ENCODE measurements around the gene JKAMP. TPM values are rescaled to one million over a fixed set of nuclear protein-coding genes. Genes with fewer than 3 reads are reported as not detected.
"Not testable (repeated sequence)": the region's sequence is repeated elsewhere in the genome, so short reads cannot be mapped to it uniquely, and the experiment has no call there.

Gene JKAMP, protein sequence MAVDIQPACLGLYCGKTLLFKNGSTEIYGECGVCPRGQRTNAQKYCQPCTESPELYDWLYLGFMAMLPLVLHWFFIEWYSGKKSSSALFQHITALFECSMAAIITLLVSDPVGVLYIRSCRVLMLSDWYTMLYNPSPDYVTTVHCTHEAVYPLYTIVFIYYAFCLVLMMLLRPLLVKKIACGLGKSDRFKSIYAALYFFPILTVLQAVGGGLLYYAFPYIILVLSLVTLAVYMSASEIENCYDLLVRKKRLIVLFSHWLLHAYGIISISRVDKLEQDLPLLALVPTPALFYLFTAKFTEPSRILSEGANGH
- polyA plus RNA-seq (2012; ENCODE audit: missing spikeins): 31.4 TPM

DNA sequence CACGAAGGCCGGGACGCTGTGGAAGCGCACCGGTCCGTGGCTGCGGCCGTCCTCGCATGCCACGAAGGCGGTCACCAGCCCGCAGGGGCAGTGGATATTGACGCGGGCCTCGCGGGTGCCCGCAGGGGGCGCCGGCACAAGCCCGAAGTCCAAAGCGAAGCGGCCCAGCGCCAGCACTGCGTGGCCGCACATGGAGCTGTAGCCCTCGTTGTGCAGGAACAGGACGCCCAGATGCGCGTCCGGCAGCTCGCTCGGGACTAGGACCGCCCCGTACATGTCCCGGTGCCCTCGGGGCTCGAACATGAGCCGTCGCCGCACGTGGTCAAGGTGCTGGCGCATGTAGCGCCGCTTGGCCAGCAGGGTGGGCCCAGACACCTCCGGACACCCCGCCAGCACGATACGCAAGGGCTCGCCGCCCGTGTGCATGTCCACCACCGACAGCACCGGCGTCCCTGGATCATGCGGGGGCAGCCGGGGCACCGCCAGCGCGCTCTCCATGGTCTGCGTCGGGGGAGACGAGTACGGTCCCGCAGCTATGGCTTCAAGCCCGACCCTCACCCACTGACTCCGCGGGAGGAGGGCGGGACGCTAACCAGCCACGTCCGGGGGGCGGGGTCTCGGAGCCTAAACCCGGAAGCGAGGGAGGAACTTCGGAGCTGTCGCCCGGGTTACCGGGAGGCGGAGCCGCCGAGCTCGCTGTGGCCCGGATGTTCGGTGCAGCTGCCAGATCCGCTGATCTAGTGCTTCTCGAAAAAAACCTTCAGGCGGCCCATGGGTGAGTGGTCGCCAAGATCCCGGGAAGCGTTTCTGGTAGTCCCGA lies at the start of gene JKAMP, which contains the start of gene L3HYPDH:
TSS of gene JKAMP (plus strand) at position 699 of the 820 bp plus-strand sequence. CDS start at position 772, 73 bp downstream.
TSS of gene L3HYPDH (minus strand) at position 590 of the 820 bp plus-strand sequence. CDS start at position 498, 92 bp downstream.
- peak; percentile 88 for FAIRE-seq
- peak; percentile 80 for DNase-seq (ENCODE audit: insufficient read length)
- TF ChIP-seq POLR2AphosphoS5 (IDR thresholded peaks at IDR 0.05; ENCODE audit: low read depth, low read length) (peak; percentile 83; the same call in 1 of the 2 replicates), POLR2A (IDR thresholded peaks at IDR 0.05; ENCODE audit: low read depth, low read length) (peak; percentile 86), TAF1 (IDR thresholded peaks at IDR 0.05; ENCODE audit: borderline replicate concordance, low read depth, low read length) (no peak)

DNA sequence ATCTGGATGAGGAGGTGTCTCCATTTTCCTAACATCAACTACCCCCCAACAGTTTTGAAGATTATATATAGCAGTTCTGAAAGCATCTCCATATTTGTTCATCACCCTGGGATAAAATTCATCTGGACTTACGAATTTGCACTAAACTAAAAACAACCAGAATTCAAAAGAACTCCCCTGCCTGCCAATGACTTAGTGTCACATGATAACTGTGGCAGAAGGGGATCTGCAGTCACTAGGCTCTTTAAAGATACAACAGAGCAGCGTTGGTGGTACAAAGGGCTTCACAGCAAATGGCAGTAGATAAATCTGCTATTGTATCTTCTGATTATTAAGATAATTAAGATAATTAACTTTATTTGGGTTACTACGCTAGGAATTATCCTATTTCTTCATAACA lies 49.2 kb upstream of the JKAMP start:
- no peak for FAIRE-seq
- TF ChIP-seq POLR2AphosphoS5 (IDR thresholded peaks at IDR 0.05; ENCODE audit: low read depth, low read length) (no peak), TAF1 (IDR thresholded peaks at IDR 0.05; ENCODE audit: borderline replicate concordance, low read depth, low read length) (no peak), POLR2A (IDR thresholded peaks at IDR 0.05; ENCODE audit: low read depth, low read length) (no peak)
- no peak for DNase-seq (ENCODE audit: insufficient read length)

DNA sequence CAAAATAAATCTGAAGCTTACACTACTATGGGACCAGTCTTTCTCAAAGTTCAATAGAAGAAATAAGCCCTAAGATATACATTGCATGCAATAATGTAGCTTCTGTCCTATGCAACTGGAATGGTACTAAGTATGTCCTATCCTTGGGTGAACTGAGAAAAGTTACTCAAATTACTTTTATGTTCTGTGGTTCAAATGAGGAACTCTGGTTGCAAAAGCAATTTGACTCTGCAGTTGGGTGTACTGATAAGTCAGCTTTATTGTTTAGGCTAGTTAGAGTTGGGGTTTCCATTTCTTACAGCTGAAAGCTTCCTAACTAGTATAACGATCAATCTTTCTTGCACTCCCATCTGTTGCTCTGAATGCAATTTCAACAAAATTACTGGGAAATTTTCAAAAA lies 48.3 kb upstream of the JKAMP start:
- TF ChIP-seq POLR2AphosphoS5 (IDR thresholded peaks at IDR 0.05; ENCODE audit: low read depth, low read length): no peak
- TF ChIP-seq POLR2A (IDR thresholded peaks at IDR 0.05; ENCODE audit: low read depth, low read length): no peak
- no peak for TF ChIP-seq TAF1 (IDR thresholded peaks at IDR 0.05; ENCODE audit: borderline replicate concordance, low read depth, low read length)
- FAIRE-seq (no peak), DNase-seq (ENCODE audit: insufficient read length) (no peak)

DNA sequence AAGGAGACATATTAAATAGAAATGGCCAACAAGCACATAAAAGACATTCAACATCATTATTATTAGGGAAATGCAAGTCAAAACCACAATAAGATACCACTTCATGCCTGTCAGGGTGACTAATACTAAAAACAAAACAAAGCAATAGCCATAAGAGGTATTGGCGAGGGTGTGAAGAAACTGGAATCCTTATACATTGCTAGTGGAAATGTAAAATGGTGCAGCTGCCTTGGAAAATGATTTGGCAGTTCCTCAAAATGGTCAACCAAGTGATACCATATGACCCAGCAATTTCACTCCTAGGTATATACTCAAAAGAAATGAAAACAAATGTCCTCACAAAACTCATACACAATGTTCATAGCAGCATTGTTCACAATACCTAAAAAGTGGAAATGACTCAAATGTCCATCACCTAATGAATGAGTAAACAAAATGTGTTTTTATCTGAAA lies 46.1 kb upstream of the JKAMP start:
- FAIRE-seq (no peak), DNase-seq (ENCODE audit: insufficient read length) (no peak)
- TF ChIP-seq POLR2AphosphoS5 (IDR thresholded peaks at IDR 0.05; ENCODE audit: low read depth, low read length) (no peak), POLR2A (IDR thresholded peaks at IDR 0.05; ENCODE audit: low read depth, low read length) (no peak), TAF1 (IDR thresholded peaks at IDR 0.05; ENCODE audit: borderline replicate concordance, low read depth, low read length) (no peak)

DNA sequence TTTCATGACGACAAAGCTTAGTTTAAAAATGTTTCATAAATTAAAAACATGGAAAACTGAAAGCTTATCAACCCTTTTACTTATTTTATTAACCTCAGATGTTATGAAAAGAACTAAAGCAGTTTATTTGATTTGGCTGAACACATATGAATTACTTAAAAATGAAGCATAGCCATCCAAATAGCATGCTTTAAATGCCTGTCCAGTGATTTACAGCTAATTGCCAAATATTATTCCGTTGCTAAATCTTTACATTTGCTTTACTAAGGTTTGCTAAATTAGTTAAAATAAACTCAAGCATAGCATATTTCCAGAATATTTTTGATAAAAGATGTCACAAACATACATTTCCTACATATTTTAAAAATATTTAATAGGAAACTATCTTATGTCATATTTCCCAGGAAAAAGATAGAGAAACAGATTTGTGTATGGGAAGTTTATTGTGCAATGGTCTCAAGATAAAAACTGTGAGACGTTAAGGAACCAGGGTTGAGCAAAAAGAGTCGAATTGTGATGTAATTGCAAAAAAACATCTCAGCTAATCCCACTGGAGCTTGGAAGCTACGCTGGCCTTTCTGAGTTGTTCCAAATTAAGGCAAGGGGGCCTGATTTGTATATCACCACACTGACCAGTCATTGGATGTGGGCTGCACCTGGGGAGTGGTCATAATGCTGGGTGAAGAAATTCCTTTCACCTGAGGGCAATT lies 44.9 kb upstream of the JKAMP start:
- no peak for FAIRE-seq
- DNase-seq (ENCODE audit: insufficient read length): no peak
- TF ChIP-seq POLR2A (IDR thresholded peaks at IDR 0.05; ENCODE audit: low read depth, low read length) (no peak), POLR2AphosphoS5 (IDR thresholded peaks at IDR 0.05; ENCODE audit: low read depth, low read length) (no peak), TAF1 (IDR thresholded peaks at IDR 0.05; ENCODE audit: borderline replicate concordance, low read depth, low read length) (no peak)

DNA sequence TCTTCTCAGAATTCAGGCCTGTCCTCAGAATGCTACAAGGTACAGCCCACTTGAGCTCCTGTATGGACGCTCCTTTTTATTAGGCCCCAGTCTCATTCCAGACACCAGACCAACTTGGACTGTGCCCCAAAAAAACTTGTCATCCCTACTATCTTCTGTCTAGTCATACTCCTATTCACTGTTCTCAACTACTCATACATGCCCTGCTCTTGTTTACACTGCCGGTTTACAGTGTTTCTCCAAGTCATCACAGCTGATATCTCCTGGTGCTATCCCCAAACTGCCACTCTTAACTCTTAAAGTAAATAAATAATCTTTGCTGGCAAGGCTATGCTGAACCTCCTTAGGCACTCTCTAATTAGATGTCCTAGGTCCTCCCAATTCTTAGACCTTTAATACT lies 35.6 kb upstream of the JKAMP start:
- DNase-seq (ENCODE audit: insufficient read length); FAIRE-seq: not testable (repeated sequence)

DNA sequence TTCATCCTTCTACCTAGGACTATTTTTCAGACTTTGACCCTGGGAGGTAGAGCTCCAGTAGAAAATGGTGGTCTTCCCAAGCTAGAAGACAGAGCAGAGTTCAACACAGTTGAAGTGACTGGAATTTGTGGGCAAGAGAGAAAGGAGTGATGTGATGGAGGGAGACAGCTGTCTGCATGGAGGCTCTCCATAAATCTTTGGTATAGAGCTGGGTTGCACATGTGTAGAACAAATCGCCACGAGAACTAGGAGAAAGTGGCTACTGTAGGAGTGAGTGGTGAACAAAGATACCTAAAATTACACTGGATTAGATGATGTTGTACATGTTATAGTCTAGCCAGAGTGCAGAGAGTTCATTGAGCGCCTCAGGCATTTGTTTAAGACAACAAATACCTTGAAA lies 33.6 kb upstream of the JKAMP start:
- no peak for FAIRE-seq
- no peak for TF ChIP-seq POLR2A (IDR thresholded peaks at IDR 0.05; ENCODE audit: low read depth, low read length)
- TF ChIP-seq POLR2AphosphoS5 (IDR thresholded peaks at IDR 0.05; ENCODE audit: low read depth, low read length): no peak
- TF ChIP-seq TAF1 (IDR thresholded peaks at IDR 0.05; ENCODE audit: borderline replicate concordance, low read depth, low read length): no peak
- DNase-seq (ENCODE audit: insufficient read length): no peak

DNA sequence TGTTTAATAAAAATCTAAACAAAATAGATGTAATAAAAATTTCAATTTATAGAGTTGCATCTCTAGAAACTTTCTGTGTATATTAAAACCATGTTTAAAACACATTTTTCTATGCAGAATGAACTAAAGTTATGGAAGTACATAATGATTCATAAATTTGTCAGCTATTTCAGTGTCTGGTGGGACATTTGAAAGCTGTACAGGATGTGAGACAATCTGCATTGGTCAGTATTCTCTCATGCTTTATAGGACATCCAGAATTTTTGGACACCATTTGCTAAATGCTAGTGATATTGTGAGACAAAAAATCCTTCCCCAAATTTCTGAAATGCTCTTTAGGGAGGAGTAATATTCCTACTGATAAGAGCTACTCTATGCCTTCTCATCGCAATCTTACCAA lies 32.5 kb upstream of the JKAMP start:
- FAIRE-seq (no peak), DNase-seq (ENCODE audit: insufficient read length) (no peak)
- no peak for TF ChIP-seq POLR2A (IDR thresholded peaks at IDR 0.05; ENCODE audit: low read depth, low read length)

DNA sequence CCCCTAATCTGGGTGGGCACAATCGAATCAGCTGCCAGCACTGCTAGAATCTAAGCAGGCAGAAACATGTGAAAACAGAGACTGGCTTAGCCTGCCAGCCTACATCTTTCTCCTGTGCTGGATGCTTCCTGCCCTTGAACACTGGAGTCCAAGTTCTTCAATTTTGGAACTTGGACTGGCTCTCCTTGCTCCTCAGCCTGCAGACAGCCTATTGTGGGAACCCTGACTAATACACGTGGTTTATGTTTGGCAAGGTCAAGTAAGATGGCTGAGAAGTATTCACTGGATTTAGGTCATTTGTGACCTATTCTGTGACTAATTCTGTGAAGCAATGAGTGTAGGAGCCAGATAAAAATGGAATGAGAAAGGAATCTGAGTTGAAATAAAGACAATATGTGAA lies 30.2 kb upstream of the JKAMP start:
- DNase-seq (ENCODE audit: insufficient read length): no peak
- TF ChIP-seq TAF1 (IDR thresholded peaks at IDR 0.05; ENCODE audit: borderline replicate concordance, low read depth, low read length) (no peak), POLR2AphosphoS5 (IDR thresholded peaks at IDR 0.05; ENCODE audit: low read depth, low read length) (no peak), POLR2A (IDR thresholded peaks at IDR 0.05; ENCODE audit: low read depth, low read length) (no peak)
- FAIRE-seq: no peak

DNA sequence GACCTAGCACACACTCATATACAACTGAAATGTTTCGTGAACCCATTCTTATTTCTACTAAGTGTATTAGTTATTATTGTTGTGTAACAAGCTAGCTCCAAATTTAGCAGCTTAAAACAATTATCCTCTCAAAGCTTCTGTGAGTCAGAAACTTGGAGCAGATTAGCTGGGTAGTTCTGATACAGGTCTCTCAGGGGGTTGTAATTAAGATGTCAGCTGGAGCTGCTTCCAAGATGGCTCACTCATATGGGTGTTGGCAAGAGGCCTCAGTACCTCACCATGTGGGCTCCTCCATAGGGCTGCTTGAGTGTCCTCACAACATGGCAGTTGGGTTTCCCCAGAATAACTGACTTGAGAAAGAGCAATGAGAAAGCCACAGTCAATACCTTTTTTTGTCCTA lies 28.9 kb upstream of the JKAMP start:
- TF ChIP-seq TAF1 (IDR thresholded peaks at IDR 0.05; ENCODE audit: borderline replicate concordance, low read depth, low read length): no peak
- TF ChIP-seq POLR2AphosphoS5 (IDR thresholded peaks at IDR 0.05; ENCODE audit: low read depth, low read length): no peak
- no peak for TF ChIP-seq POLR2A (IDR thresholded peaks at IDR 0.05; ENCODE audit: low read depth, low read length)
- FAIRE-seq: no peak
- DNase-seq (ENCODE audit: insufficient read length): no peak

DNA sequence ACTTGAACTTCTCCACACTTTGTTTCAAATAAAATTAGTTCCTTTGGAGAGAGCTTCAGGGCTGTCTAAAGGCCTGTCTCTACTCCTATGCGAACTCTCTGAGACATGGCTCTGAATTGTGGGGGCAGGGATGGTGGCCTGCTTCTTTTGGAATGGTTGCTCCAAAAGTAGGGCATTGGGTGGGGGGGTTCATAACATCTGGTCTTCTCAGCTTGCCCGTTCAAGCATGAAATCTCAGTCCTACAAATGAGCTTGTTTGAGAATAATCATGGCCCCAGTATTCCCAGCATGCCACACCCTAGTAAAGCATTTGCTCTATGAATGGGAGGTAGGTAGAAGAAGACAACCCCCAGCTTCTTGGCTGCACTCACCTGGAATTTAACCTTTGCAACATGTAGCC lies 25.8 kb upstream of the JKAMP start:
- FAIRE-seq (no peak), DNase-seq (ENCODE audit: insufficient read length) (no peak)
- TF ChIP-seq TAF1 (IDR thresholded peaks at IDR 0.05; ENCODE audit: borderline replicate concordance, low read depth, low read length) (no peak), POLR2AphosphoS5 (IDR thresholded peaks at IDR 0.05; ENCODE audit: low read depth, low read length) (no peak), POLR2A (IDR thresholded peaks at IDR 0.05; ENCODE audit: low read depth, low read length) (no peak)
